Naive thymus-derived CD4-positive, alpha-beta T cell (primary cell): ENCODE results near the gene GNB3. TPM values are rescaled to one million over a fixed set of nuclear protein-coding genes. Genes with fewer than 3 reads are reported as not detected.
"Not testable (repeated sequence)": the region's sequence is repeated elsewhere in the genome, so short reads cannot be mapped to it uniquely, and the experiment has no call there.

Experiments used
- ATAC-seq: fragments of 150-1000 bp; cut with Tn5 transposase; 2 replicates; pipeline ENCODE4 v1.10.0; 2021; ENCODE audit warnings: mild to moderate bottlenecking, moderate library complexity
- CTCF ChIA-PET: fragments of 350-600 bp; sonication (Branson Sonifier 250); formaldehyde crosslinking; loops from one replicate; lab custom pipeline; 2021; ENCODE audit warnings: antibody characterized with exemption; lab: Charles Lee
- POLR2A ChIA-PET: fragments of 350-600 bp; sonication (Branson Sonifier 250); formaldehyde crosslinking; loops from one replicate; lab custom pipeline; 2021; ENCODE audit warnings: antibody characterized with exemption, inconsistent platforms; lab: Charles Lee
- DNase-seq, 9 donors: peaks; one replicate each; pipeline versions ENCODE4 v3.0.0 to v3.0.0-alpha.2; 2020 to 2022; ENCODE audit warnings: mixed read lengths in 1 of 9
- H3K27ac ChIP-seq: one replicate; pipeline ENCODE4 v1.7.0; 2013; ENCODE audit warnings: mild to moderate bottlenecking, low read depth, low read length, moderate library complexity
- H3K27me3 ChIP-seq, 2 donors: one replicate each; pipeline ENCODE4 v1.7.0; 2013; ENCODE audit warnings: low read length in 2 of 2, mild to moderate bottlenecking in 2 of 2, moderate library complexity in 2 of 2; ENCODE audit not compliant: control insufficient read depth in 2 of 2, insufficient read depth in 2 of 2
- H3K36me3 ChIP-seq, 3 experiments: 1 replicate in 2 of 3; 2 replicates in 1 of 3; pipeline ENCODE4 v1.7.0; 2013; ENCODE audit warnings: low read length in 3 of 3, mild to moderate bottlenecking in 3 of 3, moderate library complexity in 1 of 3; ENCODE audit not compliant: insufficient read depth in 3 of 3, control insufficient read depth in 2 of 3
- H3K4me1 ChIP-seq, 2 donors: one replicate each; pipeline ENCODE4 v1.7.0; 2013; ENCODE audit warnings: low read length in 2 of 2, mild to moderate bottlenecking in 2 of 2, moderate library complexity in 1 of 2; ENCODE audit not compliant: control insufficient read depth in 2 of 2, insufficient read depth in 2 of 2
- H3K4me3 ChIP-seq: 2 replicates; pipeline ENCODE4 v1.7.0; 2013; ENCODE audit warnings: mild to moderate bottlenecking, low read length
- H3K9me3 ChIP-seq, 3 experiments: 1 replicate in 2 of 3; 2 replicates in 1 of 3; pipeline ENCODE4 v1.7.0; 2013; ENCODE audit warnings: low read length in 3 of 3; ENCODE audit not compliant: control insufficient read depth in 2 of 3
- H3K27ac Mint-ChIP-seq, 9 donors: one replicate each; pipeline ENCODE4 v1.8.0; 2020 to 2022; ENCODE audit warnings: mixed read lengths in 9 of 9, mild to moderate bottlenecking in 8 of 9, moderate library complexity in 5 of 9, inconsistent platforms in 2 of 9
- H3K27me3 Mint-ChIP-seq, 5 donors: one replicate each; pipeline ENCODE4 v1.8.0; 2021 to 2022; ENCODE audit warnings: mixed read lengths in 5 of 5, mild to moderate bottlenecking in 1 of 5
- H3K36me3 Mint-ChIP-seq, 5 donors: one replicate each; pipeline ENCODE4 v1.8.0; 2020 to 2022; ENCODE audit warnings: mixed read lengths in 5 of 5, mild to moderate bottlenecking in 3 of 5, inconsistent platforms in 1 of 5
- H3K4me1 Mint-ChIP-seq, 7 donors: one replicate each; pipeline ENCODE4 v1.8.0; 2020 to 2022; ENCODE audit warnings: mixed read lengths in 7 of 7, mild to moderate bottlenecking in 3 of 7, inconsistent platforms in 1 of 7
- H3K4me3 Mint-ChIP-seq, 10 donors: one replicate each; pipeline ENCODE4 v1.8.0; 2020 to 2022; ENCODE audit warnings: mild to moderate bottlenecking in 10 of 10, mixed read lengths in 10 of 10, moderate library complexity in 6 of 10, inconsistent platforms in 2 of 10
- H3K9me3 Mint-ChIP-seq, 11 donors: one replicate each; pipeline ENCODE4 v1.8.0; 2020 to 2022; ENCODE audit warnings: mixed read lengths in 11 of 11, mild to moderate bottlenecking in 4 of 11, inconsistent platforms in 1 of 11, moderate library complexity in 1 of 11
- intact Hi-C, 2 donors: fragments of 100-400 bp; cut with micrococcal nuclease; formaldehyde crosslinking; loops; one replicate each; pipeline ENCODE4 v1.15.1; 2023
- polyA plus RNA-seq, 2 donors: library from polyadenylated mRNA; unstranded; fragments of 300-500 nt; fragmentation: Illumina TruSeq; gene quantifications; one replicate each; pipeline ENCODE4 v1.2.3, GENCODE V29; 2021
- total RNA-seq, 6 experiments: library from RNA in 5 of 6; stranded (reverse) in 5 of 6; gene quantifications; 1 replicate in 5 of 6; 2 replicates in 1 of 6; pipeline ENCODE4 v1.2.3 and lab custom pipeline; 2021 to 2026

Gene GNB3
- total and polyA plus RNA-seq, 7 experiments from 2014 or later: 0.23 to 11.8 (median 2.5) TPM; not detected in 1

- H3K27me3 Mint-ChIP-seq, H3K4me1 ChIP-seq, H3K36me3 Mint-ChIP-seq, H3K27ac ChIP-seq, intact Hi-C loops, DNase-seq, H3K4me3 Mint-ChIP-seq, H3K27me3 ChIP-seq, H3K4me3 ChIP-seq, ATAC-seq, H3K9me3 Mint-ChIP-seq, H3K9me3 ChIP-seq: not testable (repeated sequence)
- ChIA-PET CTCF (interaction anchor here (2.2 kb wide), 1 partner anchor 14 kb away, joined by 7 read pairs; the partner anchor contains the start of gene SPSB2), POLR2A (interaction anchor here (0.7 kb wide), 1 partner anchor 177 kb away, joined by 3 read pairs; no protein-coding TSS in a partner anchor)
- H3K4me1 Mint-ChIP-seq: peaks cover 0 to 17% (median 8%) of the 10 kb centered on the region in 7 donors
- peak overlapping the region in 1 of 9 donors; percentile 30 for H3K27ac Mint-ChIP-seq
- H3K36me3 ChIP-seq: peaks cover 0 to 14% (median 0%) of the 10 kb centered on the region in 3 experiments
These were observed 45.7 kb downstream of the GNB3 start for GRCh38 chr12:6886206-6886999.

GRCh38 chr12:6887460-6887859, 46.7 kb downstream of the GNB3 start:
- peaks cover 0 to 8% (median 7%) of the 10 kb centered on the region in 5 donors for H3K36me3 Mint-ChIP-seq
- Histone ChIP-seq H3K27me3 (no peaks in the 10 kb centered on the region), H3K4me1 (peaks cover 6 to 10% of the 10 kb centered on the region in 2 donors), H3K27ac (no peak overlapping the region), H3K36me3 (peaks cover 0 to 14% (median 0%) of the 10 kb centered on the region in 3 experiments), H3K4me3 (no peak overlapping the region), H3K9me3 (no peaks in the 10 kb centered on the region)
- DNase-seq: no peak
- H3K4me3 Mint-ChIP-seq: no peak overlapping the region
- H3K27me3 Mint-ChIP-seq: no peaks in the 10 kb centered on the region
- CTCF ChIA-PET: no interaction called here
- POLR2A ChIA-PET: interaction anchor here (0.7 to 1.2 kb wide), 4 partner anchors 16 to 178 kb away, joined by 3 to 4 read pairs (median 4); no protein-coding TSS in a partner anchor
- intact Hi-C loops: no loop called here
- peak overlapping the region in 1 of 9 donors; percentile 58 for H3K27ac Mint-ChIP-seq
- H3K4me1 Mint-ChIP-seq: peaks cover 0 to 28% (median 11%) of the 10 kb centered on the region in 7 donors
- no peaks in the 10 kb centered on the region for H3K9me3 Mint-ChIP-seq
- ATAC-seq: no peak

GRCh38 chr12:6888360-6888759, 47.6 kb downstream of the GNB3 start:
- ATAC-seq (no peak), DNase-seq (no peak)
- H3K27me3 Mint-ChIP-seq: no peaks in the 10 kb centered on the region
- peaks cover 6 to 10% of the 10 kb centered on the region in 2 donors for H3K4me1 ChIP-seq
- peaks cover 0 to 9% (median 7%) of the 10 kb centered on the region in 5 donors for H3K36me3 Mint-ChIP-seq
- H3K4me3 ChIP-seq: no peak overlapping the region
- H3K27ac ChIP-seq: no peak overlapping the region
- H3K9me3 ChIP-seq: no peaks in the 10 kb centered on the region
- no peaks in the 10 kb centered on the region for H3K27me3 ChIP-seq
- intact Hi-C loops: no loop called here
- H3K36me3 ChIP-seq: peaks cover 0 to 14% (median 0%) of the 10 kb centered on the region in 3 experiments
- no peaks in the 10 kb centered on the region for H3K9me3 Mint-ChIP-seq
- peaks cover 0 to 31% (median 11%) of the 10 kb centered on the region in 7 donors for H3K4me1 Mint-ChIP-seq
- CTCF ChIA-PET: no interaction called here
- peak overlapping the region in 3 of 9 donors; percentile 7 to 47 (median 12) for H3K27ac Mint-ChIP-seq
- POLR2A ChIA-PET: interaction anchor here (1.2 kb wide), 1 partner anchor 17 kb away, joined by 3 read pairs; no protein-coding TSS in a partner anchor
- H3K4me3 Mint-ChIP-seq: no peak overlapping the region

- H3K27me3 Mint-ChIP-seq, CTCF ChIA-PET, H3K27ac ChIP-seq, H3K9me3 Mint-ChIP-seq, H3K27ac Mint-ChIP-seq, H3K4me3 Mint-ChIP-seq, intact Hi-C loops, H3K36me3 Mint-ChIP-seq, ATAC-seq, H3K4me1 ChIP-seq, POLR2A ChIA-PET, DNase-seq, H3K9me3 ChIP-seq, H3K4me3 ChIP-seq, H3K27me3 ChIP-seq: not testable (repeated sequence)
- peaks cover 0 to 12% (median 0%) of the 10 kb centered on the region in 3 experiments for H3K36me3 ChIP-seq
- H3K4me1 Mint-ChIP-seq: peaks cover 0 to 31% (median 11%) of the 10 kb centered on the region in 7 donors
These were observed 48.1 kb downstream of the GNB3 start for GRCh38 chr12:6888794-6889193.

GRCh38 chr12:6889775-6890573, 49.2 kb downstream of the GNB3 start:
- H3K36me3 Mint-ChIP-seq, H3K9me3 ChIP-seq, H3K4me1 ChIP-seq, H3K27me3 Mint-ChIP-seq, CTCF ChIA-PET, H3K27me3 ChIP-seq, ATAC-seq, DNase-seq, intact Hi-C loops, H3K9me3 Mint-ChIP-seq, H3K4me3 ChIP-seq, H3K36me3 ChIP-seq: not testable (repeated sequence)
- POLR2A ChIA-PET: interaction anchor here (0.9 to 4.0 kb wide), 2 partner anchors 17 to 22 kb away, joined by 3 to 70 read pairs; partner anchors contain the start of genes SPSB2 and TPI1
- Mint-ChIP-seq H3K4me3 (peak overlapping the region in 9 of 10 donors; percentile 47 to 86 (median 83)), H3K4me1 (peaks cover 0 to 31% (median 11%) of the 10 kb centered on the region in 7 donors), H3K27ac (peak overlapping the region in 8 of 9 donors; percentile 25 to 94 (median 89))
- H3K27ac ChIP-seq: peak overlapping the region; percentile 86
